Activated CD4-positive, alpha-beta T cell treated with anti-CD3 and anti-CD28 coated beads, Interleukin-2, amount 50 U/mL, for 16 hours (primary cell): Measurements from ENCODE around the gene CFAP54.
"Not testable (repeated sequence)": the region's sequence is repeated elsewhere in the genome, so short reads cannot be mapped to it uniquely, and the experiment has no call there.

Source experiments
- DNase-seq: peaks from one replicate; pipeline ENCODE4 v3.0.0-alpha.2; 2020

CFAP54 gene

GRCh38 chr12:96520767-96521166, 31.4 kb downstream of the CFAP54 start:
- DNase-seq, result no peak

GRCh38 chr12:96521895-96522682, 32.7 kb downstream of the CFAP54 start:
- no peak for DNase-seq

GRCh38 chr12:96522690-96523089, 33.3 kb downstream of the CFAP54 start:
- no peak for DNase-seq

- DNase-seq, result peak; percentile 57
Observed at GRCh38 chr12:96526110-96526509, 36.7 kb downstream of the CFAP54 start.

GRCh38 chr12:96529912-96530311, 40.5 kb downstream of the CFAP54 start:
- no peak for DNase-seq

GRCh38 chr12:96534339-96534738, 45.0 kb downstream of the CFAP54 start:
- DNase-seq, result no peak

GRCh38 chr12:96548384-96548783, 59.0 kb downstream of the CFAP54 start:
- no peak for DNase-seq

GRCh38 chr12:96549341-96549740, 60.0 kb downstream of the CFAP54 start:
- no peak for DNase-seq

- DNase-seq, result no peak
Observed at GRCh38 chr12:96570579-96570978, 81.2 kb downstream of the CFAP54 start.

GRCh38 chr12:96571101-96571862, 81.9 kb downstream of the CFAP54 start:
- peak; percentile 52 for DNase-seq

- DNase-seq, result peak; percentile 69
Observed at GRCh38 chr12:96578526-96579125, 89.2 kb downstream of the CFAP54 start.

- no peak for DNase-seq
Observed at GRCh38 chr12:96585977-96586376, 96.6 kb downstream of the CFAP54 start.

- DNase-seq, result no peak
Observed at GRCh38 chr12:96587691-96588090, 98.3 kb downstream of the CFAP54 start.

- no peak for DNase-seq
Observed at GRCh38 chr12:96590970-96591369, 101.6 kb downstream of the CFAP54 start.

GRCh38 chr12:96604374-96604773, 115.0 kb downstream of the CFAP54 start:
- DNase-seq, result not testable (repeated sequence)

- DNase-seq, result no peak
Observed at GRCh38 chr12:96605684-96606083, 116.3 kb downstream of the CFAP54 start.

- no peak for DNase-seq
Observed at GRCh38 chr12:96606134-96606533, 116.8 kb downstream of the CFAP54 start.

- no peak for DNase-seq
Observed at GRCh38 chr12:96606644-96607043, 117.3 kb downstream of the CFAP54 start.

GRCh38 chr12:96617178-96617577, 127.8 kb downstream of the CFAP54 start:
- no peak for DNase-seq

- DNase-seq, result no peak
Observed at GRCh38 chr12:96623155-96623554, 133.8 kb downstream of the CFAP54 start.

GRCh38 chr12:96623656-96624217, 134.4 kb downstream of the CFAP54 start:
- no peak for DNase-seq

- no peak for DNase-seq
Observed at GRCh38 chr12:96635844-96636243, 146.5 kb downstream of the CFAP54 start.

GRCh38 chr12:96636895-96637294, 147.5 kb downstream of the CFAP54 start:
- DNase-seq, result no peak

- DNase-seq, result no peak
Observed at GRCh38 chr12:96648923-96649322, 159.5 kb downstream of the CFAP54 start.
